Mucosa of rectum (tissue), 2 donors: Measurements from ENCODE around the gene INAFM2.

Experiments used
- H3K27ac ChIP-seq, 2 donors: one replicate each; pipeline ENCODE4 v1.7.0; 2013; ENCODE audit warnings: inconsistent platforms in 2 of 2, low read depth in 2 of 2, low read length in 2 of 2
- H3K27me3 ChIP-seq, 2 donors: one replicate each; pipeline ENCODE4 v1.7.0; 2013; ENCODE audit warnings: low read length in 2 of 2; ENCODE audit not compliant: control insufficient read depth in 2 of 2, insufficient read depth in 2 of 2
- H3K36me3 ChIP-seq, 2 donors: one replicate each; pipeline ENCODE4 v1.7.0; 2013; ENCODE audit warnings: low read length in 2 of 2; ENCODE audit not compliant: control insufficient read depth in 2 of 2, insufficient read depth in 2 of 2
- H3K4me1 ChIP-seq, 2 donors: one replicate each; pipeline ENCODE4 v1.7.0; 2013; ENCODE audit warnings: low read length in 2 of 2, mild to moderate bottlenecking in 1 of 2; ENCODE audit not compliant: control insufficient read depth in 2 of 2, insufficient read depth in 2 of 2
- H3K4me3 ChIP-seq, 2 donors: one replicate each; pipeline ENCODE4 v1.7.0; 2013; ENCODE audit warnings: low read length in 2 of 2
- H3K9ac ChIP-seq, 2 donors: one replicate each; pipeline ENCODE4 v1.7.0; 2013; ENCODE audit warnings: low read length in 2 of 2, low read depth in 1 of 2, mild to moderate bottlenecking in 1 of 2
- H3K9me3 ChIP-seq, 2 donors: one replicate each; pipeline ENCODE4 v1.7.0; 2013; ENCODE audit warnings: low read length in 2 of 2; ENCODE audit not compliant: control insufficient read depth in 2 of 2
- donor health status: healthy.
- donor health status: Normal muscosa, but diverticular disease.

INAFM2 gene

GRCh38 chr15:40295877-40296560 is 27.5 kb upstream of the INAFM2 start:
- peaks cover 0 to 3% of the 10 kb centered on the region in 2 donors for H3K4me1 ChIP-seq
- H3K4me3 ChIP-seq: no peak overlapping the region
- H3K9ac ChIP-seq: no peak overlapping the region
- peaks cover 0 to 2% of the 10 kb centered on the region in 2 donors for H3K27me3 ChIP-seq
- H3K9me3 ChIP-seq: no peaks in the 10 kb centered on the region
- H3K27ac ChIP-seq: no peak overlapping the region
- peaks cover 0 to 21% of the 10 kb centered on the region in 2 donors for H3K36me3 ChIP-seq

DNA sequence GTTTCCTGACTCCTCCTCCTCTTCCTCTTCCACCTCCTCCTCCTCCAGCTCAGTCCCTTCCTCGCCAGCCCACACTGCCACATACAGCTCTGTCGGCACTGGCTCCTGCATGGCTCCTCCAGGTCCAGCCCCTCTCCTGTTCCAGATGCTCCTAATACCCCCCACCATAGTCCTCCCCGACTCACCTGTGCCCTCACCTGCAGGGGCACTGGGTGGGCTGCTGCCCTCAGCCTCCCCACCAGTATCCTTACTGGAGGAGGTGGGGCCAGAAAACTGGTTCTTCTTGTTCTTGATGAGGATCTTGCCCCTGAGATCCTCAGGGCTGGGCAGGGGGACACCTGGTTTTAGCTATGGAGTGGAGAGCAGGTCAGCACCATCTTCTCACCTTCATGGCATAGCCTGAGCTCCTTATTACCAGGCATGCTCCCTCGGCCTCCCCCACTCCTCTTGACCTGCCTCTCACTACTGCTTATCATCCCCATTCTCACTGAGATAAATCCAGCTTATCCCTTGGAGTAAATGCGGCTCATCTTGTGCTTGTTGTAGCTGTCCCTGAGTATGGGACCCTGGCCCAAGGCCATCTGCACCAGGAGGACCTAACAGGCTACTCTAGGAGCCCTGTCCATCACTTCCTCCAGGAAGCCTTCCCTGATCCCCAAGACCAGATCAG is 26.8 kb upstream of the INAFM2 start:
- Histone ChIP-seq H3K9me3 (no peaks in the 10 kb centered on the region), H3K4me1 (peaks cover 0 to under 1% of the 10 kb centered on the region in 2 donors), H3K27ac (no peak overlapping the region), H3K27me3 (peaks cover 0 to 2% of the 10 kb centered on the region in 2 donors), H3K36me3 (peaks cover 0 to 21% of the 10 kb centered on the region in 2 donors), H3K4me3 (no peak overlapping the region), H3K9ac (no peak overlapping the region)

- H3K4me3 ChIP-seq: no peak overlapping the region
- peaks cover 0 to 18% of the 10 kb centered on the region in 2 donors for H3K36me3 ChIP-seq
- H3K27ac ChIP-seq: no peak overlapping the region
- no peak overlapping the region for H3K9ac ChIP-seq
- no peaks in the 10 kb centered on the region for H3K4me1 ChIP-seq
- H3K27me3 ChIP-seq: peaks cover 0 to 2% of the 10 kb centered on the region in 2 donors
- no peaks in the 10 kb centered on the region for H3K9me3 ChIP-seq
Observed at GRCh38 chr15:40297356-40297755, 26.1 kb upstream of the INAFM2 start.

- H3K27ac ChIP-seq: no peak overlapping the region
- peaks cover 0 to 2% of the 10 kb centered on the region in 2 donors for H3K27me3 ChIP-seq
- no peaks in the 10 kb centered on the region for H3K4me1 ChIP-seq
- H3K36me3 ChIP-seq: peaks cover 0 to 15% of the 10 kb centered on the region in 2 donors
- H3K9me3 ChIP-seq: no peaks in the 10 kb centered on the region
- no peak overlapping the region for H3K4me3 ChIP-seq
- no peak overlapping the region for H3K9ac ChIP-seq
Observed at GRCh38 chr15:40298216-40298935, 25.1 kb upstream of the INAFM2 start.

GRCh38 chr15:40300367-40300766 is 23.1 kb upstream of the INAFM2 start:
- Histone ChIP-seq H3K9ac (no peak overlapping the region), H3K27me3 (peaks cover 0 to 2% of the 10 kb centered on the region in 2 donors), H3K27ac (no peak overlapping the region), H3K9me3 (no peaks in the 10 kb centered on the region), H3K36me3 (peaks cover 0 to 17% of the 10 kb centered on the region in 2 donors), H3K4me3 (no peak overlapping the region), H3K4me1 (no peaks in the 10 kb centered on the region)

GRCh38 chr15:40300771-40301170 is 22.7 kb upstream of the INAFM2 start:
- Histone ChIP-seq H3K4me1 (no peaks in the 10 kb centered on the region), H3K36me3 (peaks cover 0 to 14% of the 10 kb centered on the region in 2 donors), H3K4me3 (no peak overlapping the region), H3K27me3 (peaks cover 0 to 2% of the 10 kb centered on the region in 2 donors), H3K27ac (no peak overlapping the region), H3K9me3 (no peaks in the 10 kb centered on the region), H3K9ac (no peak overlapping the region)

- Histone ChIP-seq H3K36me3 (peaks cover 0 to 14% of the 10 kb centered on the region in 2 donors), H3K4me3 (no peak overlapping the region), H3K27me3 (no peaks in the 10 kb centered on the region), H3K27ac (no peak overlapping the region), H3K9me3 (no peaks in the 10 kb centered on the region), H3K4me1 (no peaks in the 10 kb centered on the region), H3K9ac (no peak overlapping the region)
Observed at GRCh38 chr15:40301467-40302179, 21.9 kb upstream of the INAFM2 start.

- Histone ChIP-seq H3K27ac (no peak overlapping the region), H3K36me3 (peaks cover 0 to 14% of the 10 kb centered on the region in 2 donors), H3K27me3 (no peaks in the 10 kb centered on the region), H3K9me3 (no peaks in the 10 kb centered on the region), H3K4me1 (peaks cover 0 to 6% of the 10 kb centered on the region in 2 donors), H3K9ac (no peak overlapping the region), H3K4me3 (no peak overlapping the region)
Observed at GRCh38 chr15:40302288-40302886, 21.1 kb upstream of the INAFM2 start.

DNA sequence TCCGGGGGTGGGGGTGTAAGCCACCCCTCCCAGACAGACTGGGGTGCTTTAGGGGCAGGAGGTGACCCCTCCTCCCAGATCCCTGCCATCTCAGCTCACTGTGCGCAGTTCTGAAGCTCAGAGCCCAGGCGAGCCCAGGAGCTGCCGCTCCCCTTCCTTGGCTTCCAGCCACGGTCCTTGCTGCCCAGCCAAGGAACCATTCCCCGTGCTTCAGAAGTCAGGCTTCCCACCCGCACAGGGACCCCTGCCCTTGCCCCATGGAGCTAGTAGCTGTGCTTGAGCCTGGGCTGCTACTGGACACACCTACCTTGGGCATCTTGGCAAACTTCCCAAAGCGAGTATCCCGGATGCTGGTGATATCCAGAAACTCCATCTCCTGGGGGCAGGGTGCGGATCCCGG is 20.5 kb upstream of the INAFM2 start:
- H3K9me3 ChIP-seq: no peaks in the 10 kb centered on the region
- H3K27ac ChIP-seq: no peak overlapping the region
- no peak overlapping the region for H3K9ac ChIP-seq
- H3K27me3 ChIP-seq: no peaks in the 10 kb centered on the region
- no peak overlapping the region for H3K4me3 ChIP-seq
- peaks cover 0 to 9% of the 10 kb centered on the region in 2 donors for H3K4me1 ChIP-seq
- peaks cover 0 to 13% of the 10 kb centered on the region in 2 donors for H3K36me3 ChIP-seq
